ENCODE data around the gene MCM7.

DNA sequence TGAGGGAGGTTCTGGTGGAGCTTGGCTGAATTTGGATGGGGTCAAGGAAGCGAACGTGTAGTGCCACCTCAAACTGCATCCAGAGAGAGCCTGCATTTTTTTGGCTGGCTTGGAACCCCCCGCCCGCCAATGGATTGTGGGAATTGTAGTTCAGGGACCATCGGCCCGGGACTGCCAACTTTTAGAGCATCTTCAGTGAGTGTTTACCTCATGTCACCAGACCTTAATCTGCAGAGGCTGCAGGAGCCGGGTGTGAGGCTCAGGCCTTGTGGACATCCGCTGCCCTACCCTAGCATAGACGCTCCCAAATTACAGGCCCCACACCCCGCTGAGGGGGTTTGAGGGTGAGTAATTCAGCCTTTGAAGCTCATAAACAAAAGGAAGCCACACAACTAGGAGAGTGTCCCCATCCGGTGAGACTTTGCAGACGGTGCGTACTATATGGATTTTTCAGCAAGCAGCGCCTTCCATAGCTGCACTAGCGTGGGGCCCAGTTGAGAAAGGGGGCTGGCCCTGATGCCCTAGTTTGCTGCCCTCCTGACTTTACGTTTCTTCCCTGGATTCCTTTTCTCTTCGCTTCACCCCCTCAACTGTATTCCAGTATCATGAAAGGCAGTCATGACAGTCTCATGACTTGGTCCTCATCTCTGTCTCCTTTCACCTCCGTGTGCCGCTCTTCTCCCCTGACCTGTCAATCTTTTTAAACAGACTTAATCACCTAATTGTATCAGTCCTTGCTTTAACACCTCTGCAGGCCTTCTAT, 19.0 kb upstream of the MCM7 start:
- no peak for TF ChIP-seq EZH2 (IDR thresholded peaks at IDR 0.05; ENCODE audit: insufficient read depth, poor library complexity, severe bottlenecking)
- no peak for TF ChIP-seq EZH2phosphoT487 (IDR thresholded peaks at IDR 0.05; ENCODE audit: insufficient read depth, low read depth)

All from GM23248 (cell line).